Fibroblast of the aortic adventitia (primary cell): ENCODE measurements around the gene SLC25A30. TPM values are rescaled to one million over a fixed set of nuclear protein-coding genes. Genes with fewer than 3 reads are reported as not detected.

ENCODE experiments used
- DNase-seq: peaks from one replicate; pipeline ENCODE4 v3.0.0-alpha.2; 2010; ENCODE audit warnings: low read depth
- H3K4me3 ChIP-seq: 2 replicates; pipeline ENCODE4 v1.5.1; 2011; ENCODE audit warnings: low read depth, mild to moderate bottlenecking, control low read depth, low read length, moderate library complexity
- CTCF ChIP-seq: IDR thresholded peaks from 2 replicates; pipeline ENCODE4 v1.5.1; 2011; ENCODE audit warnings: mild to moderate bottlenecking, low read length, control low read depth, inconsistent platforms; ENCODE audit not compliant: insufficient read depth
- total RNA-seq: library from RNA; depleted of rRNA; stranded (reverse); fragments of >200 nt; gene quantifications from 2 replicates; pipeline ENCODE4 v1.2.3, GENCODE V29; 2012; ENCODE audit warnings: low replicate concordance

The SLC25A30 gene
- total RNA-seq, 1 donor = 10.4 TPM

GRCh38 chr13:45367358-45367757 is 50.8 kb downstream of the SLC25A30 start:
- peak; percentile 84 for DNase-seq
- TF ChIP-seq CTCF = no peak
- no peak overlapping the region for H3K4me3 ChIP-seq

- no peak for DNase-seq
- TF ChIP-seq CTCF = no peak
- no peak overlapping the region for H3K4me3 ChIP-seq
These were observed 52.7 kb downstream of the SLC25A30 start for GRCh38 chr13:45365558-45365885.

GRCh38 chr13:45364876-45365557 is 53.2 kb downstream of the SLC25A30 start:
- DNase-seq = no peak

DNA sequence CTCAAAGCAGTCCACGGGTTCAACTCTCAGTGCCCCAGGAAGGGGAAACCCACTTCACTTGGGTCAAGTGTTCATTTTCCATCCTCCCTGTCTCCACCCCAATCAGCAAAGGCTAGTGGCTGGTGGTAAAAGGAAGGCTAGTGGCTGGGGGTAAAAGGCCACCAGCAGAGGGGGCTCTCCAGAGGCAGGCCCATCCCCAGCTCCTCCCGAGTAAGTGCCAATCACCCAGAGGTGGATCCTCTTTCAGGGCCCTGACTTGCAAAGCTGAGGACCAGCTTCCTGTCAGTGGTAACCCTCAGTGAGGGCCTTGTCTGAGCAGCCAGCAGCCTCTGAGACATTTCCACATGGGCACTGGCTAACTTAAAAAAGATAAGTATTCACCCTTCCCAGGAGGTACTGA is 55.2 kb downstream of the SLC25A30 start:
- no peak for TF ChIP-seq CTCF
- H3K4me3 ChIP-seq = no peak overlapping the region
- no peak for DNase-seq

More at GRCh38 chr13:45364876-45365557, 53.2 kb downstream of the SLC25A30 start:
- no peak for TF ChIP-seq CTCF
- H3K4me3 ChIP-seq = no peak overlapping the region

DNA sequence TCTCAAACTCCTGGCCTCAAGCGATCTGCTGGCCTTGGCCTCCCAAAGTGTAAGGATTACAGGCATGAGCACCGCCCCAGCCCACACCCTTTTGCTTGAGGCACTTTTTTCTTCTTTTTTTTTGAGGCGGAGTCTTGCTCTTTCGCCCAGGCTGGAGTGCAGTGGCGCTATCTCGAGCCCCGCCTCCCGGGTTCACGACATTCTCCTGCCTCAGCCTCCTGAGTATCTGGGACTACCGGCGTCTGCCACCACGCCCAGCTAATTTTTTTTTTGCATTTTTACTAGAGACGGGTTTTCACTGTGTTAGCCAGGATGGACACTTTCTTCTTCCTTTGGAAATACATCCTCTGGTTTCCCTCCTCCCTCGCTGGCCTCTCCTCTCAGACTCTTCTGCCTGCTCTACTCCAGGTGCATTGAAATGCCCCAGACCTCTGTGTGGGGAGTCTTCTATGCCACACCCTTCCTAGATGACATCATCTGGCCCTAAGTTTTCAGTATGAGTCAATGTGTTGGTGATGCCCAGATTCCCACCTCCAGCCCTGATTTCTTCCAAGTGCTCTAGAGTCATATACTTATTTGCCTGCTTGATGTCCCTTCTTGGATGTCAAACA is 56.5 kb downstream of the SLC25A30 start:
- TF ChIP-seq CTCF = no peak
- H3K4me3 ChIP-seq = no peak overlapping the region

GRCh38 chr13:45356966-45357672 is 61.1 kb downstream of the SLC25A30 start:
- H3K4me3 ChIP-seq = no peak overlapping the region
- no peak for DNase-seq
- TF ChIP-seq CTCF = no peak

More for the DNA sequence above, 56.5 kb downstream of the SLC25A30 start:
- peak; percentile 61 for DNase-seq
